ENCODE results near the gene TMC7. TPM values are rescaled to one million over a fixed set of nuclear protein-coding genes. Genes with fewer than 3 reads are reported as not detected.

Gene TMC7
- total RNA-seq, 1 experiment from 2014 or later = 5.2 TPM

DNA sequence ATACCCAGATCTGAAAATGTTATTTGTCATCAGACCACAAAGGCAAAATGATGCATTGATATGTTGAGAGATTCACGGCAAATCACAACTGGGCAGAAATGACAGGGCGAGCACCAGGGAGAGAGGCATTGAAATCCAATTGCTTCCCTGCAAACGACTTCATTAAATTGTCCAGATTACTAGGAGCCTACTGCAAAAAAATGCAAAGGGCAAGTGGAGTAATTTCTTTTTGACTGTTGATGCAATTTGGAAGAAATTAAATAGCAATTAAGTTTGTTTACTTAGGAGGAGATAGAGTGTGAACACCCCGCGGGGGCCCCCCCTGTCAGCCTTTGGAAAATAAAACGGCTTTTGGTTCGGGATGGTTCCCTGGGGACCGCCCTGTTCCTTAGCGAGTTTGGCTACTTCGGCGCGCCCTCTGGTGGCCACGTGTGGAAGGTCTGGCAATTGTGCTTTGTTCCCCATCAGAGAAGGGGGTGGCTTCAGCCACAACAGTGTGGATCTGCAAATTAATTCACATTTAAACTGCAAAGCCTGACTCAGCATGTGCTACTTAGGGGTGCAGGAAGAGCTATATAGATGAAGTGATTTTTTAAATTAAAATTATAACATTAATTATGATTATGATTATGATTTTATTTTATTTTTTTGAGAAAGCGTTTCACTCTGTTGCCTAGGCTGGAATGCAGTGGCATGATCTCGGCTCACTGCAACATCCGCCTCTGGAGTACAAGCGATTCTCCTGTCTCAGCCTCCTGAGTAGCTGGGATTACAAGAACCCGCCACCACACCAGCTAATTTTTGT lies 14.5 kb upstream of the TMC7 start:
- H3K9ac ChIP-seq (ENCODE audit: low read length) = no peak overlapping the region; the same call in 1 of the 2 replicates
- H3K4me2 ChIP-seq (ENCODE audit: low read length) = peak overlapping the region; percentile 85
- H3K4me1 ChIP-seq (ENCODE audit: control insufficient read depth in 1 of 2, insufficient read depth in 2 of 2, low read length in 2 of 2) = peaks cover 0 to 7% of the 10 kb centered on the region in 2 experiments; a peak in 3 of 4 replicates
- no peaks in the 10 kb centered on the region for H3K27me3 ChIP-seq (ENCODE audit: insufficient read depth, low read length)
- H2AFZ ChIP-seq (ENCODE audit: low read depth, low read length, poor library complexity, severe bottlenecking) = peak overlapping the region; percentile 100
- no peaks in the 10 kb centered on the region for H3K9me2 ChIP-seq (ENCODE audit: insufficient read depth)
- H3K4me3 ChIP-seq (replicated peaks in 1 of 2; ENCODE audit: low read depth in 1 of 2, low read length in 2 of 2) = peak overlapping the region; percentile 26 to 49
- no peaks in the 10 kb centered on the region for H3K79me2 ChIP-seq (ENCODE audit: insufficient read depth, low read length)
- H3K9me3 ChIP-seq (ENCODE audit: control insufficient read depth in 1 of 2, insufficient read depth in 1 of 2, low read depth in 1 of 2, low read length in 2 of 2) = no peaks in the 10 kb centered on the region
- intact Hi-C loops (cut with micrococcal nuclease) = loop anchor here (1.0 to 2.0 kb wide), 2 partner anchors 42 to 168 kb away; partner anchors contain the start of genes ARL6IP1 and SMG1
- H3K27ac ChIP-seq (ENCODE audit: low read depth, low read length) = no peak overlapping the region
- no peak for TF ChIP-seq FOSL1 (IDR thresholded peaks at IDR 0.05; ENCODE audit: low read depth)
- TF ChIP-seq TCF7L2 (IDR thresholded peaks at IDR 0.05; ENCODE audit: borderline replicate concordance, extremely low read depth, insufficient read depth, insufficient read length) = peak; percentile 11
- TF ChIP-seq RAD21 (IDR thresholded peaks at IDR 0.05; ENCODE audit: low read depth) = peak; percentile 90
- peak; percentile 83 to 93 (median 89) for TF ChIP-seq CTCF (IDR thresholded peaks at IDR 0.05 in 2 of 3, conservative IDR thresholded peaks at IDR 0.05 in 1 of 3; ENCODE audit: borderline replicate concordance in 1 of 3, insufficient read depth in 1 of 3, low read depth in 2 of 3, low read length in 2 of 3)
- RAD21 ChIA-PET (ENCODE audit: low non-redundant PET in 1 of 2, low total read pairs in 2 of 2, uncharacterized antibody in 2 of 2, unreplicated experiment in 2 of 2) = no interaction called here
- DNase-seq (ENCODE audit: low read depth, low spot score) = peak; percentile 58
- no peaks in the 10 kb centered on the region for H4K20me1 ChIP-seq (ENCODE audit: insufficient read depth)
- POLR2A ChIA-PET = interaction anchor here (1.8 kb wide), 1 partner anchor 168 kb away, joined by 6 read pairs; the partner anchor contains the start of gene ARL6IP1
- ATAC-seq = peak; percentile 97
- BruUV-seq (replicated peaks) = no TSS peak
- no peaks in the 10 kb centered on the region for H3K36me3 ChIP-seq (ENCODE audit: control insufficient read depth in 1 of 2, insufficient read depth in 2 of 2, low read length in 2 of 2)
- CTCF ChIA-PET = interaction anchor here (1.8 kb wide), 1 partner anchor 168 kb away, joined by 9 read pairs; the partner anchor contains the start of gene ARL6IP1
